Testis (tissue), 3 donors: ENCODE measurements around the gene RRP15. TPM values are rescaled to one million over a fixed set of nuclear protein-coding genes. Genes with fewer than 3 reads are reported as not detected.

Source experiments
- DNase-seq: peaks from one replicate; pipeline ENCODE4 v3.0.0-alpha.2; 2019
- H3K27ac ChIP-seq, 2 donors: fragments of 200-600 bp; sonication (generic); one replicate each; pipeline ENCODE4 v1.5.1; 2019
- H3K27me3 ChIP-seq: fragments of 200-600 bp; sonication (generic); one replicate; pipeline ENCODE4 v1.5.1; 2019
- H3K36me3 ChIP-seq: fragments of 200-600 bp; sonication (generic); one replicate; pipeline ENCODE4 v1.5.1; 2017; ENCODE audit warnings: low read depth; ENCODE audit errors: missing control alignments
- H3K4me1 ChIP-seq: fragments of 200-600 bp; sonication (generic); one replicate; pipeline ENCODE4 v1.5.1; 2019
- H3K4me3 ChIP-seq, 2 donors: fragments of 200-600 bp; sonication (generic); one replicate each; pipeline ENCODE4 v1.5.1; 2017 to 2019
- H3K9me3 ChIP-seq: fragments of 200-600 bp; sonication (generic); one replicate; pipeline ENCODE4 v1.5.1; 2017
- CTCF ChIP-seq, 3 experiments: fragments of 450-650 bp in 2 of 3; fragments of 200-600 bp in 1 of 3; sonication (generic) in 1 of 3; IDR thresholded peaks; one replicate each; pipeline ENCODE4 v1.5.1; 2016 to 2019; ENCODE audit warnings: antibody characterized with exemption in 3 of 3, mild to moderate bottlenecking in 2 of 3, moderate library complexity in 1 of 3
- POLR2A ChIP-seq: fragments of 450-650 bp; IDR thresholded peaks from one replicate; pipeline ENCODE4 v1.6.1; 2017; ENCODE audit warnings: antibody characterized with exemption, mild to moderate bottlenecking, moderate library complexity
- WGBS, 2 donors: methylation state at CpG; one replicate each; pipeline ENCODE4 v1.1.5; 2018; 5-methylcytosine and 5-hydroxymethylcytosine counted together
- intact Hi-C: fragments of 100-400 bp; cut with DNase I; formaldehyde crosslinking; loops from one replicate; pipeline ENCODE4 v1.15.1; 2023; ENCODE audit warnings: low total_unique reads
- polyA plus RNA-seq: library from polyadenylated mRNA; stranded (reverse); fragments of 350-450 nt; fragmentation: Illumina TruSeq; extraction: RNeasy Lipid Tissue Mini Kit (QIAGEN cat#74804); gene quantifications from one replicate; pipeline ENCODE4 v1.2.3, GENCODE V29; 2014; ENCODE audit warnings: low read depth, low replicate concordance; ENCODE audit not compliant: insufficient read depth
- total RNA-seq, 2 donors: library from RNA; depleted of rRNA; stranded (reverse); fragments of >200 nt; gene quantifications; one replicate each; pipeline ENCODE4 v1.2.3, GENCODE V29; 2016

Gene RRP15
- total and polyA plus RNA-seq, 3 donors from 2014 or later = 5.5 to 9.7 (median 6.5) TPM

GRCh38 chr1:218357211-218357892 lies 72.3 kb downstream of the RRP15 start:
- H3K4me3 ChIP-seq = no peak overlapping the region
- DNase-seq = no peak
- intact Hi-C loops = no loop called here
- no peaks in the 10 kb centered on the region for H3K27me3 ChIP-seq
- WGBS, 2 donors = 51 to 70% methylated on average over 10 of the region's 10 CpGs
- H3K9me3 ChIP-seq = no peaks in the 10 kb centered on the region
- TF ChIP-seq POLR2A = no peak
- TF ChIP-seq CTCF (IDR thresholded peaks at IDR 0.05) = no peak
- H3K36me3 ChIP-seq = no peaks in the 10 kb centered on the region
- H3K4me1 ChIP-seq = peaks cover 4% of the 10 kb centered on the region
- peak overlapping the region; percentile 32 to 52 for H3K27ac ChIP-seq

- Histone ChIP-seq H3K36me3 (no peaks in the 10 kb centered on the region), H3K27ac (peak overlapping the region in 1 of 2 donors; percentile 52), H3K9me3 (no peaks in the 10 kb centered on the region), H3K4me3 (no peak overlapping the region), H3K4me1 (peaks cover 4% of the 10 kb centered on the region), H3K27me3 (no peaks in the 10 kb centered on the region)
- no peak for DNase-seq
- intact Hi-C loops = no loop called here
- 49 to 51% methylated on average over 3 of the region's 3 CpGs for WGBS, 2 donors
- no peak for TF ChIP-seq CTCF (IDR thresholded peaks at IDR 0.05)
- no peak for TF ChIP-seq POLR2A
Measured at GRCh38 chr1:218357893-218358232, 72.8 kb downstream of the RRP15 start.

- Histone ChIP-seq H3K27ac (no peak overlapping the region), H3K4me1 (peaks cover 4% of the 10 kb centered on the region), H3K36me3 (no peaks in the 10 kb centered on the region), H3K4me3 (no peak overlapping the region), H3K27me3 (no peaks in the 10 kb centered on the region), H3K9me3 (no peaks in the 10 kb centered on the region)
- TF ChIP-seq CTCF (IDR thresholded peaks at IDR 0.05) (peak in 1 of 3 experiments; percentile 14), POLR2A (no peak)
- 75 to 81% methylated on average over 7 of the region's 7 CpGs for WGBS, 2 donors
- intact Hi-C loops = no loop called here
- no peak for DNase-seq
Measured at GRCh38 chr1:218361298-218362065, 76.4 kb downstream of the RRP15 start.

GRCh38 chr1:218362418-218363076 lies 77.5 kb downstream of the RRP15 start:
- no peak overlapping the region for H3K27ac ChIP-seq
- no peaks in the 10 kb centered on the region for H3K36me3 ChIP-seq
- no peaks in the 10 kb centered on the region for H3K4me1 ChIP-seq
- 77 to 83% methylated on average over 5 of the region's 5 CpGs for WGBS, 2 donors
- no peak for DNase-seq
- H3K9me3 ChIP-seq = no peaks in the 10 kb centered on the region
- intact Hi-C loops = no loop called here
- no peak for TF ChIP-seq CTCF (IDR thresholded peaks at IDR 0.05)
- no peak for TF ChIP-seq POLR2A
- H3K4me3 ChIP-seq = no peak overlapping the region
- H3K27me3 ChIP-seq = no peaks in the 10 kb centered on the region
